ENCODE data around the gene NMNAT2. TPM values are rescaled to one million over a fixed set of nuclear protein-coding genes. Genes with fewer than 3 reads are reported as not detected.

NMNAT2 gene
- total and polyA plus RNA-seq, 2 of the 8 experiments (the other 6 are each of a cell fraction or from before 2014, with no cell fraction given): 6.5 to 20.9 TPM

DNA sequence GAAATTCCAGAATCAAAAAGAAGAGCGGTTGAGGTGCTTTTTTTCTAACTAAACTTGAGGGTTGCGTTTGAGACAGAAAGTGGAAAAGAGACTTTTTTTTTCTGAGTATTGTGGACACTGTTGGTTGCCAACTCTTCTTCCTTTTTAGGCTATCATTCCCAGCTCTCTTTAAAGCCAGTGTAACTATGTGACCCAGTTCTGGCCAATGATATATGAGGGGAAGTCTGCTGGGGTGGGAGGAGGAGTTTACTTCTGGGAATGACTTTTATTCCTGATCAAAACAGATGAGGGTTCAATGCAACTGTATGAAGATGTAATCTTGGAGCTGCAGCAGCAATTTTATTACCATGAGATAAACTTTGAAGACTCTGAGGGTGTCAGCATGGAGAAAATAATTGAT is 17.3 kb upstream of the NMNAT2 start:
- Histone ChIP-seq H3K9me3 (ENCODE audit: insufficient read depth in 2 of 2, low read depth in 1 of 2, low read length in 1 of 2) (no peaks in the 10 kb centered on the region), H3K4me1 (replicated peaks in 1 of 4; ENCODE audit: control insufficient read depth in 3 of 4, insufficient read depth in 4 of 4, low read length in 3 of 4) (no peaks in the 10 kb centered on the region; a peak in 1 of 7 replicates), H3K23me2 (ENCODE audit: low read depth, low read length) (peaks cover 3% of the 10 kb centered on the region; the same call in 1 of the 2 replicates), H3K36me3 (ENCODE audit: control insufficient read depth in 2 of 4, insufficient read depth in 4 of 4, low read length in 3 of 4) (no peaks in the 10 kb centered on the region), H3K23ac (ENCODE audit: insufficient read length) (no peak overlapping the region), H4K5ac (ENCODE audit: insufficient read length, low read depth, low read length) (no peak overlapping the region), H3K4ac (replicated peaks; ENCODE audit: insufficient read length, low read depth, low read length) (no peak overlapping the region), H3K79me1 (ENCODE audit: low read depth, low read length) (no peaks in the 10 kb centered on the region), H3K18ac (ENCODE audit: extremely low read depth, low read length) (no peak overlapping the region), H2BK5ac (ENCODE audit: low read depth, low read length) (no peak overlapping the region), H2BK15ac (ENCODE audit: low read length) (no peak overlapping the region), H3K9ac (replicated peaks in 1 of 4; ENCODE audit: extremely low read depth in 1 of 4, low read depth in 3 of 4, low read length in 3 of 4) (no peak overlapping the region), H4K91ac (replicated peaks; ENCODE audit: insufficient read length, low read length) (no peak overlapping the region), H3K56ac (replicated peaks; ENCODE audit: insufficient read length, low read depth, low read length) (no peak overlapping the region), H2BK20ac (ENCODE audit: low read length) (no peak overlapping the region), H2BK120ac (replicated peaks; ENCODE audit: low read depth, low read length) (no peak overlapping the region), H2AFZ (ENCODE audit: low read length) (0 out of 2 replicates have a peak overlapping the region, but pooled peaks have one; percentile 23), H3K4me2 (ENCODE audit: insufficient read depth in 1 of 2, low read depth in 2 of 2, low read length in 2 of 2) (no peak overlapping the region), H3K79me2 (ENCODE audit: control insufficient read depth in 1 of 2, insufficient read depth in 2 of 2, low read length in 2 of 2) (no peaks in the 10 kb centered on the region), H4K20me1 (replicated peaks in 1 of 2; ENCODE audit: control insufficient read depth in 1 of 2, insufficient read depth in 2 of 2, low read length in 2 of 2) (no peaks in the 10 kb centered on the region), H3K14ac (ENCODE audit: insufficient read length) (no peak overlapping the region), H3K4me3 (ENCODE audit: extremely low read depth in 1 of 4, insufficient read depth in 2 of 4, low read depth in 3 of 4, low read length in 4 of 4) (no peak overlapping the region), H4K8ac (ENCODE audit: extremely low read depth, insufficient read depth, low read length) (no peak overlapping the region), H3K27ac (ENCODE audit: low read depth, low read length) (no peak overlapping the region), H2AK5ac (ENCODE audit: low read depth, low read length) (no peak overlapping the region), H2BK12ac (ENCODE audit: low read depth, low read length) (no peak overlapping the region), H3K27me3 (replicated peaks in 1 of 4; ENCODE audit: control insufficient read depth in 3 of 4, extremely low read depth in 1 of 4, insufficient read depth in 3 of 4, low read length in 3 of 4) (no peaks in the 10 kb centered on the region)
- 92% methylated on average over 2 of the region's 2 CpGs; no CpG with 5 or more reads in 1 of the 2 experiments for WGBS, 2 experiments (ENCODE audit: extremely low coverage in 1 of 2, insufficient coverage in 1 of 2, insufficient read length in 1 of 2, insufficient replicate concordance in 2 of 2, low coverage in 1 of 2, low lambda C conversion rate in 2 of 2, missing lambda C conversion rate in 1 of 2)
- ChIA-PET CTCF (ENCODE audit: partially characterized antibody) (interaction anchor here (0.8 to 1.3 kb wide), 2 partner anchors 9 kb away, joined by 3 to 5 read pairs; no protein-coding TSS in a partner anchor), POLR2A (ENCODE audit: partially characterized antibody) (interaction anchor here (1.1 kb wide), 1 partner anchor 33 kb away, joined by 4 read pairs; no protein-coding TSS in a partner anchor)
- FAIRE-seq (no peak), DNase-seq (ENCODE audit: low read depth in 1 of 2, low spot score in 2 of 2) (no peak)
- TF ChIP-seq SUZ12 (IDR thresholded peaks at IDR 0.05; ENCODE audit: low read length): no peak
- no peak for TF ChIP-seq RXRA (IDR thresholded peaks at IDR 0.05; ENCODE audit: insufficient read depth, low read depth, low read length)
- no peak for TF ChIP-seq YY1 (IDR thresholded peaks at IDR 0.05; ENCODE audit: low read depth, low read length)
- no peak for TF ChIP-seq TCF12 (IDR thresholded peaks at IDR 0.05; ENCODE audit: low read depth, low read length)
- TF ChIP-seq SRF (IDR thresholded peaks at IDR 0.05; ENCODE audit: low read depth, low read length): no peak
- no peak for TF ChIP-seq EP300 (IDR thresholded peaks at IDR 0.05; ENCODE audit: borderline replicate concordance in 1 of 2, low read depth in 2 of 2, low read length in 2 of 2)
- no peak for TF ChIP-seq NRF1 (IDR thresholded peaks at IDR 0.05; ENCODE audit: low read depth, low read length)
- no peak for TF ChIP-seq CHD1 (IDR thresholded peaks at IDR 0.05; ENCODE audit: low read depth, low read length)
- TF ChIP-seq BACH1 (IDR thresholded peaks at IDR 0.05; ENCODE audit: low read length): no peak
- TF ChIP-seq JUN (IDR thresholded peaks at IDR 0.05; ENCODE audit: low read depth, low read length): no peak
- no peak for TF ChIP-seq FOSL1 (IDR thresholded peaks at IDR 0.05; ENCODE audit: insufficient read depth, low read depth, low read length)
- TF ChIP-seq, protein P1, sequence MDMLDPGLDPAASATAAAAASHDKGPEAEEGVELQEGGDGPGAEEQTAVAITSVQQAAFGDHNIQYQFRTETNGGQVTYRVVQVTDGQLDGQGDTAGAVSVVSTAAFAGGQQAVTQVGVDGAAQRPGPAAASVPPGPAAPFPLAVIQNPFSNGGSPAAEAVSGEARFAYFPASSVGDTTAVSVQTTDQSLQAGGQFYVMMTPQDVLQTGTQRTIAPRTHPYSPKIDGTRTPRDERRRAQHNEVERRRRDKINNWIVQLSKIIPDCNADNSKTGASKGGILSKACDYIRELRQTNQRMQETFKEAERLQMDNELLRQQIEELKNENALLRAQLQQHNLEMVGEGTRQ (IDR thresholded peaks at IDR 0.05; ENCODE audit: low read length): no peak
- TF ChIP-seq TEAD4 (IDR thresholded peaks at IDR 0.05; ENCODE audit: low read depth, low read length): no peak
